Activated T-cell treated with anti-CD3 and anti-CD28 coated beads, Interleukin-2, amount 50 U/mL, for 72 hours (primary cell): ENCODE data around the gene CACNA1C. TPM values are rescaled to one million over a fixed set of nuclear protein-coding genes. Genes with fewer than 3 reads are reported as not detected.

ENCODE experiments used
- ATAC-seq, 2 donors: fragments of 150-1000 bp; cut with Tn5 transposase; replicated peaks in 1 of 2; 2 replicates each; pipeline ENCODE4 v1.10.0; 2021; ENCODE audit warnings: moderate library complexity in 2 of 2, mild to moderate bottlenecking in 1 of 2
- DNase-seq, 2 donors: peaks; one replicate each; pipeline ENCODE4 v3.0.0; 2021 to 2022; ENCODE audit warnings: mixed read lengths in 1 of 2
- H3K27ac Mint-ChIP-seq: one replicate; pipeline ENCODE4 v1.8.0; 2022; ENCODE audit warnings: mild to moderate bottlenecking, moderate library complexity, mixed read lengths
- H3K27me3 Mint-ChIP-seq: one replicate; pipeline ENCODE4 v1.8.0; 2022; ENCODE audit warnings: low read depth, mixed read lengths
- H3K36me3 Mint-ChIP-seq, 2 donors: one replicate each; pipeline ENCODE4 v1.8.0; 2022; ENCODE audit warnings: mixed read lengths in 2 of 2, mild to moderate bottlenecking in 1 of 2; ENCODE audit not compliant: insufficient read depth in 2 of 2
- H3K4me1 Mint-ChIP-seq: one replicate; pipeline ENCODE4 v1.8.0; 2022; ENCODE audit warnings: low read depth, mixed read lengths
- H3K4me3 Mint-ChIP-seq, 2 donors: one replicate each; pipeline ENCODE4 v1.8.0; 2022; ENCODE audit warnings: mild to moderate bottlenecking in 2 of 2, mixed read lengths in 2 of 2, moderate library complexity in 2 of 2
- H3K9me3 Mint-ChIP-seq, 2 donors: one replicate each; pipeline ENCODE4 v1.8.0; 2022; ENCODE audit warnings: mixed read lengths in 2 of 2
- total RNA-seq, 2 donors: library from RNA; stranded (reverse); gene quantifications; one replicate each; pipeline ENCODE4 v1.2.3, GENCODE V29; 2022

CACNA1C gene
- total RNA-seq, 2 donors from 2014 or later: 0.14 to 0.21 TPM

GRCh38 chr12:2229661-2230539, 177.1 kb downstream of the CACNA1C start:
- Mint-ChIP-seq H3K27ac (no peak overlapping the region), H3K27me3 (peaks cover 40% of the 10 kb centered on the region), H3K4me1 (peaks cover 5% of the 10 kb centered on the region), H3K4me3 (peak overlapping the region in 1 of 2 donors; percentile 15), H3K36me3 (peaks cover 2 to 4% of the 10 kb centered on the region in 2 donors), H3K9me3 (peaks cover 0 to 4% of the 10 kb centered on the region in 2 donors)
- ATAC-seq: no peak
- DNase-seq: peak in 1 of 2 donors; percentile 5

DNA sequence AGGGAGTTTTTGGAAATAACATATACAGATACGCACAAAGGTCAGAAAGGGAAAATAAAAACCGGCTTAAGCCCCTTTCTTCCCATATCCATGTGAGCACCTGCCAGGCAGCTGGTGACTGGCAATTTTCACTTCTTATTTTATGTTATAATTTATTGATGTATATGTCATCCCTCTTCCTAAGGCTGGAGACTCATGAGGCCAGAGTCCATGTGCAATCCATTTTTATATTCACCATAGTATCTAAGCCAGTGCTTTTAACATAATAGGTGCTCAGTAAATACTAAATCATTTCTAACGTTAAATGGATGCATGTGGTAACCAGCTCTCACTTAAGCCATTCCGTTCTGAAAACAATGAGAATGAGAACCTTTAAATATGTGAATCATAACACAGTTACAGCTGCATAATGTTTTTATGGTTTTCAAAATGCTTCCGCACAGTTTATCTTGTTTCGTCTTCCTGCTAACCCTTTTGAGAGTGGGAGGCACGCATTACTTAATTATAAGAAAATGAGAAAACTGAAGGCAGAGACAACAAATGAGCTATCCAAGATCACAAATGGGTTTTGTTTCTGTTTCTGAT, 178.3 kb downstream of the CACNA1C start:
- Mint-ChIP-seq H3K4me1 (peaks cover 5% of the 10 kb centered on the region), H3K27ac (no peak overlapping the region), H3K9me3 (peaks cover 0 to 4% of the 10 kb centered on the region in 2 donors), H3K36me3 (peaks cover 2 to 4% of the 10 kb centered on the region in 2 donors), H3K4me3 (no peak overlapping the region), H3K27me3 (peaks cover 40% of the 10 kb centered on the region)
- no peak for DNase-seq
- ATAC-seq: no peak

GRCh38 chr12:2231956-2232355, 179.2 kb downstream of the CACNA1C start:
- no peak overlapping the region for H3K27ac Mint-ChIP-seq
- peaks cover 0 to 4% of the 10 kb centered on the region in 2 donors for H3K9me3 Mint-ChIP-seq
- DNase-seq: no peak
- no peak overlapping the region for H3K4me3 Mint-ChIP-seq
- H3K27me3 Mint-ChIP-seq: peaks cover 39% of the 10 kb centered on the region
- H3K4me1 Mint-ChIP-seq: peaks cover 5% of the 10 kb centered on the region
- ATAC-seq: no peak
- H3K36me3 Mint-ChIP-seq: peaks cover 2 to 4% of the 10 kb centered on the region in 2 donors

DNA sequence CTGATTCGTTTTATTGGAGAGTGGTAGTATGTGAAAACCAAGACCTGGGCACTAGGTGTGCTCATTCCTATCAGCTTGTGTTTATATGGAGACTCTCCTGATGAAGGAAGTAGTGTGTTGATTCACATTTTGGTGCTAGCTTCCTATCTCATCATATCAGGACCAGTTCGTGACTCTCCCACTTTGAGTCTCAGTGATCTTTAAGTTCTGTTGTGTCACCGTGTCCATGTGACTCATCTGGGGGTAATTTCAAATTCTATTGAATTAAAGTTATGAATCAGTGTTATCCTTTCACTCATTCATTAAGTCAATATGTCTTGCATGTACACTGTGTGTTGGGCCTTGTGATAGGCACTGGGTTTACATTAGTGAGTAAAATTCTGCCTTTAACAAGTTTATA, 180.2 kb downstream of the CACNA1C start:
- Mint-ChIP-seq H3K4me3 (no peak overlapping the region), H3K4me1 (peaks cover 5% of the 10 kb centered on the region), H3K9me3 (peaks cover 0 to 4% of the 10 kb centered on the region in 2 donors), H3K27me3 (peaks cover 28% of the 10 kb centered on the region), H3K36me3 (peaks cover 2 to 4% of the 10 kb centered on the region in 2 donors), H3K27ac (no peak overlapping the region)
- ATAC-seq: peak; percentile 76 to 88
- DNase-seq: peak in 1 of 2 donors; percentile 2

- H3K9me3 Mint-ChIP-seq: peaks cover 0 to 4% of the 10 kb centered on the region in 2 donors
- peaks cover 5% of the 10 kb centered on the region for H3K4me1 Mint-ChIP-seq
- no peak overlapping the region for H3K27ac Mint-ChIP-seq
- H3K4me3 Mint-ChIP-seq: no peak overlapping the region
- no peak for ATAC-seq
- H3K27me3 Mint-ChIP-seq: peaks cover 20% of the 10 kb centered on the region
- peaks cover 2 to 4% of the 10 kb centered on the region in 2 donors for H3K36me3 Mint-ChIP-seq
- no peak for DNase-seq
Observed at GRCh38 chr12:2234091-2234490, 181.3 kb downstream of the CACNA1C start.

GRCh38 chr12:2234646-2235350, 182.0 kb downstream of the CACNA1C start:
- DNase-seq: no peak
- Mint-ChIP-seq H3K27me3 (peaks cover 14% of the 10 kb centered on the region), H3K36me3 (no peaks in the 10 kb centered on the region), H3K9me3 (no peaks in the 10 kb centered on the region), H3K4me1 (peaks cover 5% of the 10 kb centered on the region), H3K27ac (no peak overlapping the region), H3K4me3 (no peak overlapping the region)
- no peak for ATAC-seq

GRCh38 chr12:2236506-2237294, 183.9 kb downstream of the CACNA1C start:
- Mint-ChIP-seq H3K36me3 (no peaks in the 10 kb centered on the region), H3K9me3 (no peaks in the 10 kb centered on the region), H3K4me1 (peaks cover 5% of the 10 kb centered on the region), H3K4me3 (no peak overlapping the region), H3K27me3 (peaks cover 7% of the 10 kb centered on the region), H3K27ac (no peak overlapping the region)
- DNase-seq (no peak), ATAC-seq (no peak)

- no peaks in the 10 kb centered on the region for H3K9me3 Mint-ChIP-seq
- H3K27me3 Mint-ChIP-seq: no peaks in the 10 kb centered on the region
- no peak overlapping the region for H3K27ac Mint-ChIP-seq
- no peaks in the 10 kb centered on the region for H3K36me3 Mint-ChIP-seq
- no peak overlapping the region for H3K4me3 Mint-ChIP-seq
- peaks cover 1% of the 10 kb centered on the region for H3K4me1 Mint-ChIP-seq
- DNase-seq: no peak
- ATAC-seq: no peak
Observed at GRCh38 chr12:2238111-2238510, 185.3 kb downstream of the CACNA1C start.

DNA sequence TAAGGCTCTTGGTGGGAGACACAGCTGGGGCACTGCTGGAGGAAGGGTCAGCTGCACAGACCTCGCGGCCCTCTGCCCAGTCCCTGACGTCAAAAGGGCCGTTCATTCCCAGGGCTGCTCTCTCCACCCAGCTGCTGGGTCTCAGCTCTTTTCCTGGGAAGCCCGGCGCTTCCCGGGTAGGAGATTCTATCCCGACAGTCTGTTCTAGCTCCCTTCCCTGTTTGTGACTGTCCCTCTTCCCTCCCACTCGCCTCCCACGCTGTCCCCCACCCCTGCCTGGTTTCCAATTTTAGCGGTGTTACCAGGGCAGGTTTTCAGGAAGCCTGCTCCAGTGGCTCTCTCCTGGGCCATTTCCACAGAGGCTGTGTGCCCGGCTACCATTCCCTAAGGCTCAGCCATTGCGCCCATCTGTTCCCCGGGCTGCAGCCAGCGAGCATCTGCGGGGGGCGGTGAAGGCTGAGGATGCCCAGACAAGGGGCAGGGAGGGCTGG, 186.6 kb downstream of the CACNA1C start:
- Mint-ChIP-seq H3K36me3 (no peaks in the 10 kb centered on the region), H3K27me3 (no peaks in the 10 kb centered on the region), H3K4me3 (no peak overlapping the region), H3K9me3 (no peaks in the 10 kb centered on the region), H3K4me1 (no peaks in the 10 kb centered on the region), H3K27ac (no peak overlapping the region)
- ATAC-seq (no peak), DNase-seq (no peak)

GRCh38 chr12:2240390-2240789, 187.6 kb downstream of the CACNA1C start:
- no peak overlapping the region for H3K27ac Mint-ChIP-seq
- H3K4me1 Mint-ChIP-seq: no peaks in the 10 kb centered on the region
- no peaks in the 10 kb centered on the region for H3K27me3 Mint-ChIP-seq
- no peaks in the 10 kb centered on the region for H3K9me3 Mint-ChIP-seq
- DNase-seq: no peak
- H3K36me3 Mint-ChIP-seq: no peaks in the 10 kb centered on the region
- ATAC-seq: no peak
- H3K4me3 Mint-ChIP-seq: no peak overlapping the region

GRCh38 chr12:2240984-2241383, 188.2 kb downstream of the CACNA1C start:
- H3K27ac Mint-ChIP-seq: no peak overlapping the region
- DNase-seq (no peak), ATAC-seq (no peak)
- no peak overlapping the region for H3K4me3 Mint-ChIP-seq
- H3K4me1 Mint-ChIP-seq: no peaks in the 10 kb centered on the region
- no peaks in the 10 kb centered on the region for H3K27me3 Mint-ChIP-seq
- no peaks in the 10 kb centered on the region for H3K36me3 Mint-ChIP-seq
- H3K9me3 Mint-ChIP-seq: no peaks in the 10 kb centered on the region

GRCh38 chr12:2242216-2242615, 189.4 kb downstream of the CACNA1C start:
- Mint-ChIP-seq H3K27ac (no peak overlapping the region), H3K4me3 (no peak overlapping the region), H3K36me3 (no peaks in the 10 kb centered on the region), H3K4me1 (no peaks in the 10 kb centered on the region), H3K9me3 (no peaks in the 10 kb centered on the region), H3K27me3 (no peaks in the 10 kb centered on the region)
- ATAC-seq (no peak), DNase-seq (no peak)
